HG03025 (cell line): Measurements from ENCODE around the gene BNC2.

Experiments
- ATAC-seq: cut with Tn5 transposase; IDR thresholded peaks from one replicate; pipeline ENCODE4 v1.9.1; 2021; ENCODE audit warnings: mild to moderate bottlenecking, moderate library complexity; ENCODE audit not compliant: unreplicated experiment, low FRiP score

BNC2 gene

GRCh38 chr9:16871336-16872151, 1.1 kb upstream of the BNC2 start:
- no peak for ATAC-seq

GRCh38 chr9:16869882-16870595, 431 bp downstream of the BNC2 start:
- ATAC-seq = no peak

GRCh38 chr9:16869131-16869881, 1.2 kb downstream of the BNC2 start:
- ATAC-seq = no peak

- no peak for ATAC-seq
Measured at GRCh38 chr9:16868701-16869100, 1.8 kb downstream of the BNC2 start.

- ATAC-seq = no peak
Measured at GRCh38 chr9:16867576-16868311, 2.7 kb downstream of the BNC2 start.

- no peak for ATAC-seq
Measured at GRCh38 chr9:16866587-16866986, 3.9 kb downstream of the BNC2 start.

GRCh38 chr9:16864649-16865434, 5.6 kb downstream of the BNC2 start:
- no peak for ATAC-seq

- ATAC-seq = no peak
Measured at GRCh38 chr9:16848179-16848578, 22.3 kb downstream of the BNC2 start.

GRCh38 chr9:16846986-16847385, 23.5 kb downstream of the BNC2 start:
- no peak for ATAC-seq

GRCh38 chr9:16846367-16846766, 24.1 kb downstream of the BNC2 start:
- ATAC-seq = no peak

- ATAC-seq = no peak
Measured at GRCh38 chr9:16834817-16835216, 35.7 kb downstream of the BNC2 start.

- ATAC-seq = no peak
Measured at GRCh38 chr9:16833296-16833835, 37.1 kb downstream of the BNC2 start.

GRCh38 chr9:16832101-16832500, 38.4 kb downstream of the BNC2 start:
- ATAC-seq = no peak

- ATAC-seq = no peak
Measured at GRCh38 chr9:16830806-16831205, 39.7 kb downstream of the BNC2 start.

GRCh38 chr9:16828340-16829281, 41.9 kb downstream of the BNC2 start:
- no peak for ATAC-seq

GRCh38 chr9:16825971-16826625, 44.4 kb downstream of the BNC2 start:
- no peak for ATAC-seq

GRCh38 chr9:16825331-16825725, 45.1 kb downstream of the BNC2 start:
- no peak for ATAC-seq
